Left renal cortex interstitium (tissue), 4 donors: Measurements from ENCODE around the gene ZNF444. TPM values are rescaled to one million over a fixed set of nuclear protein-coding genes. Genes with fewer than 3 reads are reported as not detected.
"Not testable (repeated sequence)": the region's sequence is repeated elsewhere in the genome, so short reads cannot be mapped to it uniquely, and the experiment has no call there.

Source experiments
- DNase-seq, 4 donors: peaks; one replicate each; pipeline ENCODE4 v3.0.0-alpha.2; 2013; ENCODE audit warnings: low read depth in 4 of 4, low spot score in 2 of 4, missing footprints in 1 of 4
- polyA plus RNA-seq, 4 donors: library from polyadenylated mRNA; unstranded; fragments of 120-200 nt; gene quantifications; one replicate each; pipeline ENCODE4 v1.2.1, GENCODE V29; 2013; ENCODE audit not compliant: insufficient read length in 4 of 4

The ZNF444 gene
- polyA plus RNA-seq, 4 donors: 20.4 to 53.2 (median 33.8) TPM

DNA sequence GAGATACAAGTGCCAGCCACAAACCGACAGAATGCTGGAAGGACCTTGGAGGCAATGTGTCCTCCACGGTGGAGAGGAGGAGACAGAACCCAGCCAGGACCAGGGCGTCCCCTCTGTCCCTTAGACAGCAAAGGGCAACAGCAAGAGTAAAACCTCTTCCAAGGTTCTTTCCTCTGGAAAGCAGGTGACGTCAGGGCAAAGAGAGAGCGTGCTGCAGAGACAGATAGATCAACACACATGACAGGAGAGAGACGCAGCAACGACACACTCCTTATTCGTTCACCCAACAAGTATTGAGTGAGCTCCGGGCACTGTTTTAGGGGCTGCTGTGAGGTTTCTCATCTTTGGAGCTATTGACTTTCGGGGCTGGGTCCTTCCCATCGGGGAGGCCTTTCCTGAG is 33.5 kb downstream of the ZNF444 start:
- no peak for DNase-seq

DNA sequence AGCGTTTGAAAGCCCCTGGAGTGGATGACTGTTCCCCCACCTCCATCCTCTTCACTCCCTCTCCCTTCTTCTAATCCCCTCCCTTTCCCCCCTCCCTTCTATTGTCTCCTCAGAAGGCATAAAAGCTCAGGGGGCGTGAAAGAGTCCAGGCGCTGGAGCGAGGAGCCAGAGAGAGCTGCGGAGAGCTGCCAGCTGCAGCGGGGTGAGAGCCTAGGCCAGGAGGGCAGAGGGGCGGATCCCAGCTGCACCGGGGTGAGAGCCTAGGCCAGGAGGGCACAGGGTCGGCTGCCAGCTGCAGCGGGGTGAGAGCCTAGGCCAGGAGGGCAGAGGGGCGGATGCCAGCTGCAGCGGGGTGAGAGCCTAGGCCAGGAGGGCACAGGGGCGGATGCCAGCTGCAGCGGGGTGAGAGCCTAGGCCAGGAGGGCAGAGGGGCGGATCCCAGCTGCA is 34.8 kb downstream of the ZNF444 start, which contains the start of gene GALP:
Gene GALP (plus strand): TSS at position 148 of the 447 bp plus-strand sequence. CDS start 1,101 bp downstream, outside the sequence.
- DNase-seq: not testable (repeated sequence)

GRCh38 chr19:56176310-56176709 is 35.2 kb downstream of the ZNF444 start:
- DNase-seq: not testable (repeated sequence)

DNA sequence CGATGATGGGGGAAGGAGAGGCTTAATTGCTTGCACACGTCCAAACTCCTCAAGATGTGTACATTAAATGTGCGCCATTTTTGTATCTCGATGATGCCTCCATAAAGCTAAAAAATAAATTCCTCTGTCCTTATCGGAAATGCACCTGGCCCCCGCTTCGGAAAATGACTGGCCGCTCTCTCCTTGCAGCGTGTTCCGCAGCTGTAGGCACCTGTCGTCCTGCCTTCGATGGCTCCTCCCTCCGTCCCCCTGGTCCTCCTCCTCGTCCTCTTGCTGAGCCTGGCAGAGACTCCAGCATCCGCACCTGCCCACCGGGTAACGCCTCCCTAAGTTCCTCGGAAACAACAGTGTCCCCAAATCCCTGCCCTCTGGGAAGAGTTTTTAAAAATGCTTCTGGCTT is 35.8 kb downstream of the ZNF444 start:
- no peak for DNase-seq

DNA sequence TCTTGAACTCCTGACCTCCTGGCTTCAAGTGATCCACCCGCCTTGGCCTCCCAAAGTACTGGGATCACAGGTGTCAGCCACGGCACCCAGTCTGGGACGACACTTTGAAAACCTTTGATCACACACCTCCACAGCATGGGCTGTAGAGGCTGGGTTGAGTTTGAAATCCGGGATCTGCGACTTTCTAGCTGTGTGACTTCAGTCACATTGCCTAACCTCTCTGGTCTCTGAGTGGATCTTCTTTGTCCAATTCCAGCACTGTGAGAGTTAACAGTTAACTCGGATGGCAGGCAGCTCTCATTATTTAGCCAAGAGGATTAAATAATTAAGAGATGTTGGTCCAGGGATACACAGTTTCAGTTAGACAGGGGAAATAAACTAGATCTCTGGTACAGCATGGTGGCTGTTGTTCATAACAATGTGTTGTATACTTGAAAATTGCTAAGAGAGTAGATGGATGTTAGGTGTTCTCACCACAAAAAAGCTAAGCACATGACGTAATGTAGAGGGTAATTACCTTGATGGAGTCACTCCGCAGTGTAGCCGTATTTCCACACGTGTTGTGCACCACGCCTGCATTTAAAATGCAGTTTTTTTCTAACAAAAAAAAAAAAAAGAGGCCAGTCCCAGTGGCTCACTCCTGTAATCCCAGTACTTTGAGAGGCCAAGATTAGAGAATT is 36.6 kb downstream of the ZNF444 start:
- no peak for DNase-seq

DNA sequence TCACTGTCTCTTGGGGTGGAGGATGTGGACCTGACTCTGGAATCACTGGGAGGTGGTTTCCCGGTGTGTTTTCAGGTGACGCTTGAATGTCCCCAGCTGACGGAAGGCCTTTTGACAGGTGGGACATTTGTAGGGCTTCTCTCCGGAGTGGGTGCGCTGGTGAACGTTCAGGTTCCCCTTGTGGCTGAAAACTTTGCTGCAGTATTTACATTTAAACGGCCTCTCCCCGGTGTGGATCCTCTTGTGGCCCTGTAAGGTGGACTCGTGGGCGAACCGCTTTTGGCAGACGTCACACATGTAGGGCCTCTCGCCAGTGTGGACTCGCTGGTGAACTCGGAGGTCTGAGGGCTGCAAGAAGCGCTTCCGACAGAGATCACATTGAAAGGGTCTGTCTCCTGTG is 48.7 kb downstream of the ZNF444 start:
- DNase-seq: no peak

DNA sequence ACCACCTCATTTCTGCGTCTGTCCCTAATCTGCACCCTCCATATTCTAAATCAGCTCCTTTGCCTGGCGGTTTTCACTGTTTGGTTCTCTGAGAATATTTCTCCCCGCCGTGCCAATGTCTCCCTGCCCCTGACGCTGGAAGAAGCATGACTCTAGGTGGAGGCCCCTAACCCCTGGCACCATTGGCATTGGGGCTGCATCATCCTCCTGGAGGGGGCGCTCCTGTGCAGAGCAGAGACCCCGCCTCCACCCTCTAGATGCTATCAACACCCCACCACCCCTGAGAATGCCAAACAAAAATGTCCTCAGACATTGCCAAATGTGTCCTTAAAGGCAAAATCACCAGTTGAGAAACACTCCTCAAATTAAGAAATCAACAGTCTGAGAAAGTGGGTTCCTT is 50.0 kb downstream of the ZNF444 start:
- DNase-seq: no peak

DNA sequence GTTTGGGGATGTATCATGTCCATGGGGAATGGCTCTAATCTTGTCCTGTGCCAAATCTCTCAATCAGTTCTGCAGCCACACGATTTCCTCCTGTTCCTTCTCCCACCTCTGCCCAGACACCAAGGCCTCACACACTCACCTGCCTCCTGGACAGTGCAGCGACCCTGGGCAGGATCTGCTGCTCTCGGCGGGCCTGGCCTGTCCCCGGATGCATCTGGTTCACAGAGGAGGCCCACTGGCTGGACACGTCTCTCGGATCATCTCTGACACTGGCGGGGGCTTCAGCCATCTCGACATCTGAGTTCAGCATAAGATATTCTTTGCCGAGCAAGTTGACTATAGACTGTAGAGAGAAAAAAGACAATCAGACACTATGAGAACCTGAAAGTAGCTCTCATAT is 50.6 kb downstream of the ZNF444 start:
- DNase-seq: no peak

- no peak for DNase-seq
Observed at GRCh38 chr19:56193981-56194640, 53.0 kb downstream of the ZNF444 start.

GRCh38 chr19:56197646-56198045 is 56.6 kb downstream of the ZNF444 start, which contains the start of gene ZSCAN5B:
ZSCAN5B (minus strand) TSS chr19:56197783; CDS start chr19:56193052, 4,731 bp downstream.
- not testable (repeated sequence) for DNase-seq

DNA sequence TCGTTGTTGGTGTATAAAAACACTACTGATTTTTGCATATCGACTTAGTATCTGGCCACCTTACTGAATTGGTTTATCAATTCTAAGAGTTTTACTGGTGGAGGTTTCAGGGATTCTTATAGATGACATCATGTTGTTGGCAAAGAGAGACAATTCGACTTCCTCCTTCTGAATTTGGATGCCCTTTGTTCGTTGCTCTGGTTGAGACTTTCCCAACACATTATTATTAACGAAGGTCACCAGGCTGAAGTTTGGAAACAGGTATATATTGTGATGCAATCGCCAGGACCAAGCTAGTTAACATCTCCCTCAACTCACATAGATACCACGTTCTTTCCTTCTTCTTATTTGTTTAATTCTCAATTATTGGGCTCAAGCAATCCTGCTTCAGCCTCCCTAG is 58.6 kb downstream of the ZNF444 start:
- DNase-seq: no peak

GRCh38 chr19:56201973-56202372 is 60.9 kb downstream of the ZNF444 start, which contains the start of gene ZSCAN5C:
ZSCAN5C (plus strand) TSS chr19:56202273; CDS start chr19:56205914, 3,641 bp downstream.
- DNase-seq: no peak

GRCh38 chr19:56207581-56207980 is 66.5 kb downstream of the ZNF444 start:
- not testable (repeated sequence) for DNase-seq

GRCh38 chr19:56209091-56209490 is 68.0 kb downstream of the ZNF444 start:
- DNase-seq: no peak

- not testable (repeated sequence) for DNase-seq
Observed at GRCh38 chr19:56210036-56210435, 68.9 kb downstream of the ZNF444 start.

Other genes with a start within 250 kb of the ZNF444 start
- not detected for gene NLRP13, start 209.0 kb upstream of the ZNF444 start, polyA plus RNA-seq
- under 1 TPM in 1 of 4 donors, not detected in 3; 0.03 TPM for gene NLRP8, start 193.5 kb upstream of the ZNF444 start, polyA plus RNA-seq
- not detected for gene NLRP5, start 154.5 kb upstream of the ZNF444 start, polyA plus RNA-seq
- gene ZNF787, start 20.0 kb upstream of the ZNF444 start, polyA plus RNA-seq: 10 to 100 TPM; 10.6 to 30.4 (median 21.7) TPM
- gene GALP, start 34.7 kb downstream of the ZNF444 start, polyA plus RNA-seq: not detected
- gene ZSCAN5B, start 56.5 kb downstream of the ZNF444 start, polyA plus RNA-seq: under 1 TPM; 0.09 to 0.16 (median 0.12) TPM
- gene ZSCAN5C, start 61.0 kb downstream of the ZNF444 start, polyA plus RNA-seq: not detected
- gene EDDM13, start 131.5 kb downstream of the ZNF444 start, polyA plus RNA-seq: 1 to 10 TPM in 3 of 4 donors, under 1 TPM in 1; 0.92 to 5.4 (median 3.4) TPM
- 10 to 100 TPM; 10.7 to 20.0 (median 16.4) TPM for gene ZSCAN5A, start 173.6 kb downstream of the ZNF444 start, polyA plus RNA-seq